Smooth muscle cell (in vitro differentiated cells): ENCODE measurements around the gene GOLGA6L10. TPM values are rescaled to one million over a fixed set of nuclear protein-coding genes. Genes with fewer than 3 reads are reported as not detected.
"Not testable (repeated sequence)": the region's sequence is repeated elsewhere in the genome, so short reads cannot be mapped to it uniquely, and the experiment has no call there.

ENCODE experiments used
- DNase-seq: peaks from one replicate; lab custom pipeline; 2025; ENCODE audit not compliant: unreplicated experiment; lab: John Stamatoyannopoulos, UW
- H2AFZ ChIP-seq: fragments of 200-600 bp; sonication (generic); 2 replicates; pipeline ENCODE4 v1.6.0; 2016; ENCODE audit warnings: antibody characterized with exemption, low read depth, mild to moderate bottlenecking
- H3F3A ChIP-seq: fragments of 200-600 bp; sonication (generic); 2 replicates; pipeline ENCODE4 v1.6.0; 2017; ENCODE audit warnings: antibody characterized with exemption, low read depth
- H3K27ac ChIP-seq: fragments of 200-600 bp; sonication (generic); 2 replicates; pipeline ENCODE4 v1.5.1; 2016; ENCODE audit warnings: low read depth, mild to moderate bottlenecking
- H3K27me3 ChIP-seq: fragments of 200-600 bp; sonication (generic); 2 replicates; pipeline ENCODE4 v1.6.1; 2016; ENCODE audit warnings: low read depth, mild to moderate bottlenecking
- H3K36me3 ChIP-seq: fragments of 200-600 bp; sonication (generic); 2 replicates; pipeline ENCODE4 v1.5.1; 2016; ENCODE audit warnings: low read depth
- H3K4me1 ChIP-seq: fragments of 200-600 bp; sonication (generic); 2 replicates; pipeline ENCODE4 v1.5.1; 2016; ENCODE audit warnings: low read depth
- H3K4me2 ChIP-seq: fragments of 200-600 bp; sonication (generic); 2 replicates; pipeline ENCODE4 v1.6.0; 2016; ENCODE audit warnings: mild to moderate bottlenecking
- H3K4me3 ChIP-seq: fragments of 200-600 bp; sonication (generic); 2 replicates; pipeline ENCODE4 v1.5.1; 2016; ENCODE audit warnings: mild to moderate bottlenecking
- H3K79me2 ChIP-seq: fragments of 200-600 bp; sonication (generic); 2 replicates; pipeline ENCODE4 v1.6.0; 2016; ENCODE audit warnings: low read depth, mild to moderate bottlenecking
- H3K9ac ChIP-seq: fragments of 200-600 bp; sonication (generic); 2 replicates; pipeline ENCODE4 v1.6.0; 2016; ENCODE audit warnings: low read depth
- H3K9me3 ChIP-seq: fragments of 200-600 bp; sonication (generic); replicated peaks from 2 replicates; pipeline ENCODE4 v1.5.1; 2016; ENCODE audit warnings: low read depth
- H4K20me1 ChIP-seq: fragments of 200-600 bp; sonication (generic); 2 replicates; pipeline ENCODE4 v1.6.0; 2016; ENCODE audit warnings: low read depth
- WGBS: methylation state at CpG from one replicate; pipeline ENCODE4 v1.1.7; 2016; ENCODE audit warnings: low lambda C conversion rate; 5-methylcytosine and 5-hydroxymethylcytosine counted together
- polyA plus RNA-seq: library from polyadenylated mRNA; unstranded; fragments of >200 nt; fragmentation: Nextera tagmentation; extraction: Ambion mirVana; gene quantifications from 2 replicates; pipeline ENCODE4 v1.2.1, GENCODE V29; 2016
- total RNA-seq: library from RNA; depleted of rRNA; stranded (reverse); fragments of >200 nt; gene quantifications from 2 replicates; pipeline ENCODE4 v1.2.3, GENCODE V29; 2014

The GOLGA6L10 gene
- total and polyA plus RNA-seq, 2 experiments from 2014 or later = 0.22 to 1.9 TPM

GRCh38 chr15:82334554-82334932 is 14.7 kb downstream of the GOLGA6L10 start:
- DNase-seq, H3K9me3 ChIP-seq, H3K79me2 ChIP-seq, H3K4me2 ChIP-seq, H3K4me3 ChIP-seq, H3K27ac ChIP-seq, H3K4me1 ChIP-seq, H3K9ac ChIP-seq, H3K27me3 ChIP-seq, H2AFZ ChIP-seq, H3K36me3 ChIP-seq, H4K20me1 ChIP-seq, H3F3A ChIP-seq: not testable (repeated sequence)
- 91% methylated on average over 8 of the region's 9 CpGs for WGBS

GRCh38 chr15:82333603-82334553 is 15.4 kb downstream of the GOLGA6L10 start:
- H3K9ac ChIP-seq, DNase-seq, H3K4me2 ChIP-seq, H3K9me3 ChIP-seq, H3F3A ChIP-seq, H4K20me1 ChIP-seq, H3K27me3 ChIP-seq, H3K36me3 ChIP-seq, H3K27ac ChIP-seq, H3K4me3 ChIP-seq, H3K79me2 ChIP-seq, H2AFZ ChIP-seq, H3K4me1 ChIP-seq: not testable (repeated sequence)
- WGBS = 97% methylated on average over 11 of the region's 43 CpGs

GRCh38 chr15:82332711-82333602 is 16.3 kb downstream of the GOLGA6L10 start:
- DNase-seq = not testable (repeated sequence)

GRCh38 chr15:82331576-82332304 is 17.5 kb downstream of the GOLGA6L10 start:
- H3K4me1 ChIP-seq, H3K79me2 ChIP-seq, H3K4me3 ChIP-seq, H3K9me3 ChIP-seq, H3K4me2 ChIP-seq, H3K9ac ChIP-seq, H2AFZ ChIP-seq, H4K20me1 ChIP-seq, DNase-seq, H3K27me3 ChIP-seq, H3K27ac ChIP-seq, H3K36me3 ChIP-seq, H3F3A ChIP-seq: not testable (repeated sequence)
- WGBS = 71% methylated on average over 1 of the region's 3 CpGs

More at GRCh38 chr15:82332711-82333602, 16.3 kb downstream of the GOLGA6L10 start:
- not testable (repeated sequence) for H3K4me3 ChIP-seq, H4K20me1 ChIP-seq, H3K27ac ChIP-seq, H3K27me3 ChIP-seq, H3K79me2 ChIP-seq, H2AFZ ChIP-seq, H3F3A ChIP-seq, H3K4me2 ChIP-seq, H3K36me3 ChIP-seq, H3K4me1 ChIP-seq, H3K9ac ChIP-seq, H3K9me3 ChIP-seq
- 86% methylated on average over 12 of the region's 13 CpGs for WGBS

GRCh38 chr15:82330921-82331320 is 18.4 kb downstream of the GOLGA6L10 start:
- H3K9me3 ChIP-seq, H3K4me3 ChIP-seq, H3F3A ChIP-seq, H3K4me2 ChIP-seq, H2AFZ ChIP-seq, DNase-seq, H3K9ac ChIP-seq, H3K4me1 ChIP-seq, H3K27me3 ChIP-seq, H3K36me3 ChIP-seq, H3K27ac ChIP-seq, H3K79me2 ChIP-seq, H4K20me1 ChIP-seq: not testable (repeated sequence)
- WGBS = 100% methylated on average over 1 of the region's 11 CpGs

- not testable (repeated sequence) for H3K9me3 ChIP-seq, H3K27me3 ChIP-seq, H3K79me2 ChIP-seq, H2AFZ ChIP-seq, H4K20me1 ChIP-seq, H3K27ac ChIP-seq, H3K36me3 ChIP-seq, H3F3A ChIP-seq, H3K9ac ChIP-seq, H3K4me2 ChIP-seq, DNase-seq, H3K4me3 ChIP-seq, H3K4me1 ChIP-seq
- no CpG with 5 or more reads among the region's 13 CpGs for WGBS
Measured at GRCh38 chr15:82329039-82329438, 20.2 kb downstream of the GOLGA6L10 start.

- not testable (repeated sequence) for H3K9me3 ChIP-seq, H3F3A ChIP-seq, H3K4me3 ChIP-seq, H3K4me2 ChIP-seq, H3K4me1 ChIP-seq, H3K36me3 ChIP-seq, H2AFZ ChIP-seq, H3K27me3 ChIP-seq, DNase-seq, H4K20me1 ChIP-seq, H3K9ac ChIP-seq, H3K27ac ChIP-seq, H3K79me2 ChIP-seq
- WGBS = 97% methylated on average over 9 of the region's 10 CpGs
Measured at GRCh38 chr15:82327372-82327771, 21.9 kb downstream of the GOLGA6L10 start.

- not testable (repeated sequence) for H3K36me3 ChIP-seq, H3F3A ChIP-seq, H3K9ac ChIP-seq, H4K20me1 ChIP-seq, H3K4me3 ChIP-seq, H3K9me3 ChIP-seq, H3K27me3 ChIP-seq, H3K4me1 ChIP-seq, H2AFZ ChIP-seq, H3K79me2 ChIP-seq, H3K27ac ChIP-seq, DNase-seq, H3K4me2 ChIP-seq
- WGBS = 96% methylated on average over 12 of the region's 23 CpGs
Measured at GRCh38 chr15:82326896-82327295, 22.4 kb downstream of the GOLGA6L10 start.
